PFSK-1 (cell line): ENCODE results near the gene CSTF1.

Experiments
- FOXP2 ChIP-seq: optimal IDR thresholded peaks from 2 replicates; pipeline ENCODE3; 2011; ENCODE audit warnings: borderline replicate concordance, control low read depth, inconsistent platforms; ENCODE audit not compliant: insufficient read depth; ENCODE audit errors: extremely low read length, extremely low read depth
- POLR2AphosphoS5 ChIP-seq: IDR thresholded peaks from 2 replicates; pipeline ENCODE4 v1.6.1; 2012; ENCODE audit warnings: low read depth, mild to moderate bottlenecking, control low read depth, low read length, moderate library complexity
- SIN3A ChIP-seq: IDR thresholded peaks from 2 replicates; pipeline ENCODE4 v1.6.1; 2012; ENCODE audit warnings: mild to moderate bottlenecking, low read length, moderate library complexity, borderline replicate concordance; ENCODE audit not compliant: insufficient read depth
- TAF1 ChIP-seq: IDR thresholded peaks from 2 replicates; pipeline ENCODE4 v1.6.1; 2012; ENCODE audit warnings: low read length, control low read depth, borderline replicate concordance; ENCODE audit not compliant: insufficient read depth
- TF ChIP-seq, protein P1 (sequence below), 2 experiments: IDR thresholded peaks; 2 replicates each; pipeline versions ENCODE4 v1.6.1 to v1.8.0; 2011 to 2012; ENCODE audit warnings: low read depth in 2 of 2, low read length in 2 of 2, control low read depth in 1 of 2, inconsistent platforms in 1 of 2, mild to moderate bottlenecking in 1 of 2, moderate library complexity in 1 of 2; ENCODE audit not compliant: insufficient read depth in 1 of 2

DNA sequence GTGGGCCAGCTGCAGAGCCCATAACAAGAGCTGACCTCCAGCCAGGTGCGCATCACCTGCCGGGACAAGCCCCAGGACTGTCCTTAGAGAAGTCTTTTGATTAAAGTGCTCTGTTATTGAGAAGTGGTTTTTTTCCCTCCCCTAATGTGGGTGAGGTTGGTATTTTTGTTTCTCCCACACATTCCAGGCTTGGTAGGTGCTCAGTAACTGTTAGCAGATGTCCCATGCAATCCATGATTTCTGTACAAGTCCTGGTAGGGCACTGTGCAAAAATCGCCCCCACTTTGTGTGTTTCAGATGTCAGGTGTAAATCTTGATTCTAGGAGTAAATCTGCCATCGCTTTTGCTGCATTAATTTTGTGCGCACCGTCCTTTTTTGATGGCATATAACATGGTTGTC lies 29.0 kb upstream of the CSTF1 start:
- no peak for TF ChIP-seq POLR2AphosphoS5
- TF ChIP-seq, protein P1, sequence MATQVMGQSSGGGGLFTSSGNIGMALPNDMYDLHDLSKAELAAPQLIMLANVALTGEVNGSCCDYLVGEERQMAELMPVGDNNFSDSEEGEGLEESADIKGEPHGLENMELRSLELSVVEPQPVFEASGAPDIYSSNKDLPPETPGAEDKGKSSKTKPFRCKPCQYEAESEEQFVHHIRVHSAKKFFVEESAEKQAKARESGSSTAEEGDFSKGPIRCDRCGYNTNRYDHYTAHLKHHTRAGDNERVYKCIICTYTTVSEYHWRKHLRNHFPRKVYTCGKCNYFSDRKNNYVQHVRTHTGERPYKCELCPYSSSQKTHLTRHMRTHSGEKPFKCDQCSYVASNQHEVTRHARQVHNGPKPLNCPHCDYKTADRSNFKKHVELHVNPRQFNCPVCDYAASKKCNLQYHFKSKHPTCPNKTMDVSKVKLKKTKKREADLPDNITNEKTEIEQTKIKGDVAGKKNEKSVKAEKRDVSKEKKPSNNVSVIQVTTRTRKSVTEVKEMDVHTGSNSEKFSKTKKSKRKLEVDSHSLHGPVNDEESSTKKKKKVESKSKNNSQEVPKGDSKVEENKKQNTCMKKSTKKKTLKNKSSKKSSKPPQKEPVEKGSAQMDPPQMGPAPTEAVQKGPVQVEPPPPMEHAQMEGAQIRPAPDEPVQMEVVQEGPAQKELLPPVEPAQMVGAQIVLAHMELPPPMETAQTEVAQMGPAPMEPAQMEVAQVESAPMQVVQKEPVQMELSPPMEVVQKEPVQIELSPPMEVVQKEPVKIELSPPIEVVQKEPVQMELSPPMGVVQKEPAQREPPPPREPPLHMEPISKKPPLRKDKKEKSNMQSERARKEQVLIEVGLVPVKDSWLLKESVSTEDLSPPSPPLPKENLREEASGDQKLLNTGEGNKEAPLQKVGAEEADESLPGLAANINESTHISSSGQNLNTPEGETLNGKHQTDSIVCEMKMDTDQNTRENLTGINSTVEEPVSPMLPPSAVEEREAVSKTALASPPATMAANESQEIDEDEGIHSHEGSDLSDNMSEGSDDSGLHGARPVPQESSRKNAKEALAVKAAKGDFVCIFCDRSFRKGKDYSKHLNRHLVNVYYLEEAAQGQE (IDR thresholded peaks at IDR 0.05; ENCODE audit: insufficient read depth in 1 of 2, low read depth in 2 of 2, low read length in 2 of 2), result no peak
- no peak for TF ChIP-seq TAF1
- TF ChIP-seq SIN3A, result no peak
- TF ChIP-seq FOXP2, result no peak
